GM23338 (cell line): ENCODE results near the gene U2AF1L4. TPM values are rescaled to one million over a fixed set of nuclear protein-coding genes. Genes with fewer than 3 reads are reported as not detected.
"Not testable (repeated sequence)": the region's sequence is repeated elsewhere in the genome, so short reads cannot be mapped to it uniquely, and the experiment has no call there.

Experiments used
- ATAC-seq: fragments of 200-7000 bp; cut with Tn5 transposase; 3 replicates; pipeline ENCODE4 v1.9.1; 2020
- DNase-seq: peaks from one replicate; pipeline ENCODE4 v3.0.0-alpha.2; 2015; ENCODE audit warnings: low spot score
- H2AFZ ChIP-seq: fragments of 200-600 bp; sonication (generic); 2 replicates; pipeline ENCODE4 v1.8.0; 2016; ENCODE audit warnings: antibody characterized with exemption, mild to moderate bottlenecking, moderate library complexity
- H3F3A ChIP-seq: fragments of 200-600 bp; sonication (generic); replicated peaks from 2 replicates; pipeline ENCODE4 v1.8.0; 2017; ENCODE audit warnings: antibody characterized with exemption, mixed run types, low read depth
- H3K27ac ChIP-seq: fragments of 200-600 bp; sonication (generic); 2 replicates; pipeline ENCODE4 v1.6.1; 2016; ENCODE audit warnings: low read depth
- H3K27me3 ChIP-seq: fragments of 200-600 bp; sonication (generic); 2 replicates; pipeline ENCODE4 v1.8.0; 2016; ENCODE audit warnings: mild to moderate bottlenecking, mixed run types, moderate library complexity; ENCODE audit not compliant: insufficient read depth
- H3K36me3 ChIP-seq: fragments of 200-600 bp; sonication (generic); 2 replicates; pipeline ENCODE4 v1.8.0; 2016; ENCODE audit warnings: mild to moderate bottlenecking; ENCODE audit not compliant: insufficient read depth
- H3K4me1 ChIP-seq: fragments of 200-600 bp; sonication (generic); 2 replicates; pipeline ENCODE4 v1.8.0; 2016; ENCODE audit warnings: mild to moderate bottlenecking, moderate library complexity; ENCODE audit not compliant: insufficient read depth
- H3K4me2 ChIP-seq: fragments of 200-600 bp; sonication (generic); 2 replicates; pipeline ENCODE4 v1.7.1; 2017; ENCODE audit warnings: mixed run types
- H3K4me3 ChIP-seq: fragments of 200-600 bp; sonication (generic); 2 replicates; pipeline ENCODE4 v1.6.1; 2016; ENCODE audit warnings: mixed run types
- H3K79me2 ChIP-seq: fragments of 200-600 bp; sonication (generic); replicated peaks from 2 replicates; pipeline ENCODE4 v1.8.0; 2017; ENCODE audit warnings: mild to moderate bottlenecking; ENCODE audit not compliant: insufficient read depth
- H3K9me2 ChIP-seq: fragments of 200-600 bp; sonication (generic); 2 replicates; pipeline ENCODE4 v1.8.0; 2017; ENCODE audit not compliant: insufficient read depth
- H4K20me1 ChIP-seq: fragments of 200-600 bp; sonication (generic); replicated peaks from 2 replicates; pipeline ENCODE4 v1.8.0; 2017; ENCODE audit warnings: mild to moderate bottlenecking; ENCODE audit not compliant: insufficient read depth
- H3K27ac Mint-ChIP-seq: 2 replicates; pipeline ENCODE4 v1.8.0; 2020; ENCODE audit warnings: inconsistent platforms, mild to moderate bottlenecking, moderate library complexity, mixed read lengths
- H3K27me3 Mint-ChIP-seq: 3 replicates; pipeline ENCODE4 v1.8.0; 2022; ENCODE audit warnings: low read depth, mild to moderate bottlenecking, moderate library complexity, mixed read lengths, inconsistent platforms; ENCODE audit not compliant: insufficient read depth, poor library complexity
- H3K36me3 Mint-ChIP-seq: 3 replicates; pipeline ENCODE4 v1.8.0; 2021; ENCODE audit warnings: low read depth, mild to moderate bottlenecking, inconsistent platforms, moderate library complexity, mixed read lengths
- H3K4me1 Mint-ChIP-seq: 3 replicates; pipeline ENCODE4 v1.8.0; 2020; ENCODE audit warnings: mild to moderate bottlenecking, inconsistent platforms, mixed read lengths
- H3K4me3 Mint-ChIP-seq: 3 replicates; pipeline ENCODE4 v1.8.0; 2021; ENCODE audit warnings: moderate library complexity, mild to moderate bottlenecking, inconsistent platforms, mixed read lengths
- H3K9me3 Mint-ChIP-seq: 3 replicates; pipeline ENCODE4 v1.8.0; 2020; ENCODE audit warnings: moderate library complexity, mild to moderate bottlenecking, inconsistent platforms, mixed read lengths
- CREB1 ChIP-seq: fragments of 250-450 bp; sonication (Bioruptor Pico); IDR thresholded peaks from 2 replicates; pipeline ENCODE4 v1.5.0; 2020; ENCODE audit warnings: low read depth, mild to moderate bottlenecking, moderate library complexity
- EZH2 ChIP-seq: fragments of 200-600 bp; sonication (generic); IDR thresholded peaks from one replicate; pipeline ENCODE4 v1.8.0; 2017; ENCODE audit warnings: antibody characterized with exemption, mild to moderate bottlenecking, low read depth; ENCODE audit not compliant: unreplicated experiment
- EZH2phosphoT487 ChIP-seq: fragments of 200-600 bp; sonication (generic); IDR thresholded peaks from one replicate; pipeline ENCODE4 v1.8.1; 2018; ENCODE audit warnings: antibody characterized with exemption; ENCODE audit not compliant: unreplicated experiment
- NANOG ChIP-seq: IDR thresholded peaks from 2 replicates; pipeline ENCODE4 v1.6.1; 2016; ENCODE audit warnings: antibody characterized with exemption, borderline replicate concordance
- POLR2AphosphoS5 ChIP-seq: IDR thresholded peaks from 2 replicates; pipeline ENCODE4 v1.6.1; 2016; ENCODE audit warnings: antibody characterized with exemption, low read depth
- STAT1 ChIP-seq: IDR thresholded peaks from one replicate; pipeline ENCODE4 v1.6.1; 2016; ENCODE audit warnings: antibody characterized with exemption; ENCODE audit not compliant: unreplicated experiment
- polyA plus RNA-seq: library from polyadenylated mRNA; unstranded; fragments of >200 nt; fragmentation: Nextera tagmentation; extraction: Ambion mirVana; gene quantifications from 2 replicates; pipeline ENCODE4 v1.2.1, GENCODE V29; 2016
- total RNA-seq: library from RNA; depleted of rRNA; stranded (reverse); fragments of >200 nt; shearing (Covaris generic); gene quantifications from 2 replicates; pipeline ENCODE4 v1.2.3, GENCODE V29; 2014
- TF ChIP-seq, protein P1 (sequence below), 2 experiments: fragments of 200-600 bp in 1 of 2; sonication (generic) in 1 of 2; conservative IDR thresholded peaks; 2 replicates each; pipeline versions ENCODE4 v1.5.1 to v1.6.1; 2016 to 2017; ENCODE audit warnings: antibody characterized with exemption in 2 of 2, low read depth in 2 of 2, mild to moderate bottlenecking in 2 of 2, moderate library complexity in 1 of 2
- TF ChIP-seq, protein P2 (sequence below): fragments of 250-450 bp; sonication (Bioruptor Pico); IDR thresholded peaks from 2 replicates; pipeline ENCODE4 v1.5.0; 2020; ENCODE audit warnings: mild to moderate bottlenecking, moderate library complexity
- TF ChIP-seq, protein P3 (sequence below): IDR thresholded peaks from 2 replicates; pipeline ENCODE4 v1.6.1; 2016; ENCODE audit warnings: antibody characterized with exemption

Gene U2AF1L4
- total and polyA plus RNA-seq, 2 experiments from 2014 or later = 13.1 to 23.7 TPM

DNA sequence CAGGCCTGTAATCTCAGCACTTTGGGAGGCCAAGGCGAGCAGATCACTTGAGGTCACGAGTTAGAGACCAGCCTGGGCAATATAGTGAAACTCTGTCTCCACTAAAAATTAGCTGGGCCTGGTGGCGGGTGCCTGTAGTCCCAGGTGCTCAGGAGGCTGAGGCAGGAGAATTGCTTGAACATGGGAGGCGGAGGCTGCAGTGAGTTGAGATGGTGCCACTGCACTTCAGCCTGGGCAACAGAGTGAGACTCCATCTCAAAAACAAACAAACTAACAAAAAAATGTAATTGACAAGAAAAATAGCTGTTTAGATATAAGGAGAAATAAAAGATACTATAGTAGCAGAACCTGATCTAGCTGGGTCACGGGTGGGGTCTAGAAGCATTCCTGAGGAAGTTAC, 27.1 kb upstream of the U2AF1L4 start:
- not testable (repeated sequence) for H3K79me2 ChIP-seq, H3K4me2 ChIP-seq, H3K9me2 ChIP-seq, H3K9me3 Mint-ChIP-seq, DNase-seq, H3K4me3 ChIP-seq, H3K36me3 ChIP-seq, H3F3A ChIP-seq, H3K36me3 Mint-ChIP-seq, H3K27ac Mint-ChIP-seq, ATAC-seq, H3K4me3 Mint-ChIP-seq, H3K27ac ChIP-seq, H4K20me1 ChIP-seq, H2AFZ ChIP-seq
- Histone ChIP-seq H3K27me3 (peaks cover 14% of the 10 kb centered on the region), H3K4me1 (peaks cover 24% of the 10 kb centered on the region)
- H3K4me1 Mint-ChIP-seq = peaks cover 35% of the 10 kb centered on the region
- peaks cover 18% of the 10 kb centered on the region for H3K27me3 Mint-ChIP-seq

DNA sequence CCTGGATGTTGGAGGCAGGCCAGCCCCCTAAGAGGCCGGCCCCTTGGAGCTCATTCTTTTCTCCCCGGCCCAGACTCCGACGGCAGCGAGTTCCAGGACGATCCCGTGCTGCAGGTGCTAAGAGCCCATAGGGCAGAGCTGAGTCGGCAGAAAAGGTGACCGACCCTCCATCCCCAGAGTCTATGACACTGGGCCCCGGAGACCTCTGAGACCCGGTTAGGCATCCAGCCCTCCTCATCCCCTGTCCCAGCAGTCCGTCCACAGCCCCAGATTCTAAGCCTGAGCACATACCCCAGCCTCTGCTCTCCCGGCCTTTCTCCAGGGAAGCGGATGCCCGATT, 22.8 kb upstream of the U2AF1L4 start:
- no peaks in the 10 kb centered on the region for H3K9me3 Mint-ChIP-seq
- H3K4me2 ChIP-seq = peak overlapping the region; percentile 73
- H4K20me1 ChIP-seq = no peaks in the 10 kb centered on the region; the same call in none of the 2 replicates
- H3K4me3 Mint-ChIP-seq = 0 out of 3 replicates have a peak overlapping the region, but pooled peaks have one; percentile 23
- 0 out of 2 replicates have a peak overlapping the region, but pooled peaks have one; percentile 36 for H3K27ac Mint-ChIP-seq
- no peak overlapping the region for H3K27ac ChIP-seq
- no peaks in the 10 kb centered on the region for H3K79me2 ChIP-seq
- 0 out of 2 replicates have a peak, but pooled peaks cover 4% of the 10 kb centered on the region for H3F3A ChIP-seq
- peaks cover 4% of the 10 kb centered on the region; the same call in 1 of the 2 replicates for H3K27me3 ChIP-seq
- peak overlapping the region; percentile 41; the same call in 1 of the 2 replicates for H3K4me3 ChIP-seq
- peaks cover 4% of the 10 kb centered on the region for H3K27me3 Mint-ChIP-seq
- no peaks in the 10 kb centered on the region for H3K9me2 ChIP-seq
- H3K4me1 ChIP-seq = peaks cover 8% of the 10 kb centered on the region; the same call in 1 of the 2 replicates
- ATAC-seq (no peak), DNase-seq (no peak)
- H3K36me3 Mint-ChIP-seq = peaks cover 19% of the 10 kb centered on the region
- H3K4me1 Mint-ChIP-seq = peaks cover 10% of the 10 kb centered on the region
- no peaks in the 10 kb centered on the region for H3K36me3 ChIP-seq
- no peak overlapping the region for H2AFZ ChIP-seq
- TF ChIP-seq EZH2phosphoT487 (no peak), EZH2 (no peak), CREB1 (CRISPR knock-in tag) (no peak), STAT1 (no peak), POLR2AphosphoS5 (no peak; the same call in 1 of the 2 replicates), NANOG (no peak)
- TF ChIP-seq, protein P1, sequence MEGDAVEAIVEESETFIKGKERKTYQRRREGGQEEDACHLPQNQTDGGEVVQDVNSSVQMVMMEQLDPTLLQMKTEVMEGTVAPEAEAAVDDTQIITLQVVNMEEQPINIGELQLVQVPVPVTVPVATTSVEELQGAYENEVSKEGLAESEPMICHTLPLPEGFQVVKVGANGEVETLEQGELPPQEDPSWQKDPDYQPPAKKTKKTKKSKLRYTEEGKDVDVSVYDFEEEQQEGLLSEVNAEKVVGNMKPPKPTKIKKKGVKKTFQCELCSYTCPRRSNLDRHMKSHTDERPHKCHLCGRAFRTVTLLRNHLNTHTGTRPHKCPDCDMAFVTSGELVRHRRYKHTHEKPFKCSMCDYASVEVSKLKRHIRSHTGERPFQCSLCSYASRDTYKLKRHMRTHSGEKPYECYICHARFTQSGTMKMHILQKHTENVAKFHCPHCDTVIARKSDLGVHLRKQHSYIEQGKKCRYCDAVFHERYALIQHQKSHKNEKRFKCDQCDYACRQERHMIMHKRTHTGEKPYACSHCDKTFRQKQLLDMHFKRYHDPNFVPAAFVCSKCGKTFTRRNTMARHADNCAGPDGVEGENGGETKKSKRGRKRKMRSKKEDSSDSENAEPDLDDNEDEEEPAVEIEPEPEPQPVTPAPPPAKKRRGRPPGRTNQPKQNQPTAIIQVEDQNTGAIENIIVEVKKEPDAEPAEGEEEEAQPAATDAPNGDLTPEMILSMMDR (conservative IDR thresholded peaks at IDR 0.05; ENCODE audit: low read depth in 2 of 2) = no peak
- TF ChIP-seq, protein P2, sequence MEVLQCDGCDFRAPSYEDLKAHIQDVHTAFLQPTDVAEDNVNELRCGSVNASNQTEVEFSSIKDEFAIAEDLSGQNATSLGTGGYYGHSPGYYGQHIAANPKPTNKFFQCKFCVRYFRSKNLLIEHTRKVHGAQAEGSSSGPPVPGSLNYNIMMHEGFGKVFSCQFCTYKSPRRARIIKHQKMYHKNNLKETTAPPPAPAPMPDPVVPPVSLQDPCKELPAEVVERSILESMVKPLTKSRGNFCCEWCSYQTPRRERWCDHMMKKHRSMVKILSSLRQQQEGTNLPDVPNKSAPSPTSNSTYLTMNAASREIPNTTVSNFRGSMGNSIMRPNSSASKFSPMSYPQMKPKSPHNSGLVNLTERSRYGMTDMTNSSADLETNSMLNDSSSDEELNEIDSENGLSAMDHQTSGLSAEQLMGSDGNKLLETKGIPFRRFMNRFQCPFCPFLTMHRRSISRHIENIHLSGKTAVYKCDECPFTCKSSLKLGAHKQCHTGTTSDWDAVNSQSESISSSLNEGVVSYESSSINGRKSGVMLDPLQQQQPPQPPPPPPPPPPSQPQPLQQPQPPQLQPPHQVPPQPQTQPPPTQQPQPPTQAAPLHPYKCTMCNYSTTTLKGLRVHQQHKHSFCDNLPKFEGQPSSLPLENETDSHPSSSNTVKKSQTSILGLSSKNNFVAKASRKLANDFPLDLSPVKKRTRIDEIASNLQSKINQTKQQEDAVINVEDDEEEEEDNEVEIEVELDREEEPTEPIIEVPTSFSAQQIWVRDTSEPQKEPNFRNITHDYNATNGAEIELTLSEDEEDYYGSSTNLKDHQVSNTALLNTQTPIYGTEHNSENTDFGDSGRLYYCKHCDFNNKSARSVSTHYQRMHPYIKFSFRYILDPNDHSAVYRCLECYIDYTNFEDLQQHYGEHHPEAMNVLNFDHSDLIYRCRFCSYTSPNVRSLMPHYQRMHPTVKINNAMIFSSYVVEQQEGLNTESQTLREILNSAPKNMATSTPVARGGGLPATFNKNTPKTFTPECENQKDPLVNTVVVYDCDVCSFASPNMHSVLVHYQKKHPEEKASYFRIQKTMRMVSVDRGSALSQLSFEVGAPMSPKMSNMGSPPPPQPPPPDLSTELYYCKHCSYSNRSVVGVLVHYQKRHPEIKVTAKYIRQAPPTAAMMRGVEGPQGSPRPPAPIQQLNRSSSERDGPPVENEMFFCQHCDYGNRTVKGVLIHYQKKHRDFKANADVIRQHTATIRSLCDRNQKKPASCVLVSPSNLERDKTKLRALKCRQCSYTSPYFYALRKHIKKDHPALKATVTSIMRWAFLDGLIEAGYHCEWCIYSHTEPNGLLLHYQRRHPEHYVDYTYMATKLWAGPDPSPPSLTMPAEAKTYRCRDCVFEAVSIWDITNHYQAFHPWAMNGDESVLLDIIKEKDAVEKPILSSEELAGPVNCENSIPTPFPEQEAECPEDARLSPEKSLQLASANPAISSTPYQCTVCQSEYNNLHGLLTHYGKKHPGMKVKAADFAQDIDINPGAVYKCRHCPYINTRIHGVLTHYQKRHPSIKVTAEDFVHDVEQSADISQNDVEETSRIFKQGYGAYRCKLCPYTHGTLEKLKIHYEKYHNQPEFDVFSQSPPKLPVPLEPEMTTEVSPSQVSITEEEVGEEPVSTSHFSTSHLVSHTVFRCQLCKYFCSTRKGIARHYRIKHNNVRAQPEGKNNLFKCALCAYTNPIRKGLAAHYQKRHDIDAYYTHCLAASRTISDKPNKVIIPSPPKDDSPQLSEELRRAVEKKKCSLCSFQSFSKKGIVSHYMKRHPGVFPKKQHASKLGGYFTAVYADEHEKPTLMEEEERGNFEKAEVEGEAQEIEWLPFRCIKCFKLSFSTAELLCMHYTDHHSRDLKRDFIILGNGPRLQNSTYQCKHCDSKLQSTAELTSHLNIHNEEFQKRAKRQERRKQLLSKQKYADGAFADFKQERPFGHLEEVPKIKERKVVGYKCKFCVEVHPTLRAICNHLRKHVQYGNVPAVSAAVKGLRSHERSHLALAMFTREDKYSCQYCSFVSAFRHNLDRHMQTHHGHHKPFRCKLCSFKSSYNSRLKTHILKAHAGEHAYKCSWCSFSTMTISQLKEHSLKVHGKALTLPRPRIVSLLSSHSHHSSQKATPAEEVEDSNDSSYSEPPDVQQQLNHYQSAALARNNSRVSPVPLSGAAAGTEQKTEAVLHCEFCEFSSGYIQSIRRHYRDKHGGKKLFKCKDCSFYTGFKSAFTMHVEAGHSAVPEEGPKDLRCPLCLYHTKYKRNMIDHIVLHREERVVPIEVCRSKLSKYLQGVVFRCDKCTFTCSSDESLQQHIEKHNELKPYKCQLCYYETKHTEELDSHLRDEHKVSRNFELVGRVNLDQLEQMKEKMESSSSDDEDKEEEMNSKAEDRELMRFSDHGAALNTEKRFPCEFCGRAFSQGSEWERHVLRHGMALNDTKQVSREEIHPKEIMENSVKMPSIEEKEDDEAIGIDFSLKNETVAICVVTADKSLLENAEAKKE (CRISPR knock-in tag) = no peak
- TF ChIP-seq, protein P3, sequence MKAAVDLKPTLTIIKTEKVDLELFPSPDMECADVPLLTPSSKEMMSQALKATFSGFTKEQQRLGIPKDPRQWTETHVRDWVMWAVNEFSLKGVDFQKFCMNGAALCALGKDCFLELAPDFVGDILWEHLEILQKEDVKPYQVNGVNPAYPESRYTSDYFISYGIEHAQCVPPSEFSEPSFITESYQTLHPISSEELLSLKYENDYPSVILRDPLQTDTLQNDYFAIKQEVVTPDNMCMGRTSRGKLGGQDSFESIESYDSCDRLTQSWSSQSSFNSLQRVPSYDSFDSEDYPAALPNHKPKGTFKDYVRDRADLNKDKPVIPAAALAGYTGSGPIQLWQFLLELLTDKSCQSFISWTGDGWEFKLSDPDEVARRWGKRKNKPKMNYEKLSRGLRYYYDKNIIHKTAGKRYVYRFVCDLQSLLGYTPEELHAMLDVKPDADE = no peak
